ENCODE data around the gene GSTA5. TPM values are rescaled to one million over a fixed set of nuclear protein-coding genes. Genes with fewer than 3 reads are reported as not detected.
"Not testable (repeated sequence)": the region's sequence is repeated elsewhere in the genome, so short reads cannot be mapped to it uniquely, and the experiment has no call there.

GSTA5 gene
- total and polyA plus RNA-seq, 9 donors = not detected

DNA sequence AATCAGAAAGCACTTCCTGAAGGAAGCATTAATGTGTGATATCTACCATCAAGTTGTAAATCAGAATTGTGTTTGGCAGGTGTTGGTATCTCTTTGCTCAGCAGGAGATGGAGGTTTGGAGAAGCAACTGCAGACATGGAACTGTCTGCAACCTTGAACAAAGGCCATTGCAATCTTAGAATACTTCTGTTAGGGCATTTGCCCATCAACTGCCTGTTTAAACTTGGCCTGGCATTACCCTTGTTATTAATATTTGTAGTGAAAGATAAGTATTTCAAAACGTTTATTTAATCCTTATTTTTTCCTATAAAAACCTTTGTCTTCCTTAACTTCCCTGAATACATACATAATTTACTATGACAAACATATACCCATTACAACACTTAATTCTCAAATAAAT, 14.1 kb downstream of the GSTA5 start:
- H3K27ac ChIP-seq = no peak overlapping the region
- no peak overlapping the region for H3K4me3 ChIP-seq
- no peak for TF ChIP-seq POLR2A (IDR thresholded peaks at IDR 0.05)
- TF ChIP-seq, protein P1, sequence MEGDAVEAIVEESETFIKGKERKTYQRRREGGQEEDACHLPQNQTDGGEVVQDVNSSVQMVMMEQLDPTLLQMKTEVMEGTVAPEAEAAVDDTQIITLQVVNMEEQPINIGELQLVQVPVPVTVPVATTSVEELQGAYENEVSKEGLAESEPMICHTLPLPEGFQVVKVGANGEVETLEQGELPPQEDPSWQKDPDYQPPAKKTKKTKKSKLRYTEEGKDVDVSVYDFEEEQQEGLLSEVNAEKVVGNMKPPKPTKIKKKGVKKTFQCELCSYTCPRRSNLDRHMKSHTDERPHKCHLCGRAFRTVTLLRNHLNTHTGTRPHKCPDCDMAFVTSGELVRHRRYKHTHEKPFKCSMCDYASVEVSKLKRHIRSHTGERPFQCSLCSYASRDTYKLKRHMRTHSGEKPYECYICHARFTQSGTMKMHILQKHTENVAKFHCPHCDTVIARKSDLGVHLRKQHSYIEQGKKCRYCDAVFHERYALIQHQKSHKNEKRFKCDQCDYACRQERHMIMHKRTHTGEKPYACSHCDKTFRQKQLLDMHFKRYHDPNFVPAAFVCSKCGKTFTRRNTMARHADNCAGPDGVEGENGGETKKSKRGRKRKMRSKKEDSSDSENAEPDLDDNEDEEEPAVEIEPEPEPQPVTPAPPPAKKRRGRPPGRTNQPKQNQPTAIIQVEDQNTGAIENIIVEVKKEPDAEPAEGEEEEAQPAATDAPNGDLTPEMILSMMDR (IDR thresholded peaks at IDR 0.05) = no peak
- 2 to 14% (median 4%) methylated on average over 1 of the region's 1 CpG for WGBS, 3 donors
- no peaks in the 10 kb centered on the region for H3K36me3 ChIP-seq
- H3K9me3 ChIP-seq = no peaks in the 10 kb centered on the region
- no peaks in the 10 kb centered on the region for H3K27me3 ChIP-seq
- DNase-seq = no peak
- H3K4me1 ChIP-seq (ENCODE audit: insufficient read depth) = no peaks in the 10 kb centered on the region
- intact Hi-C loops (cut with DNase I) = loop anchor here in 1 of 4 donors (5.0 kb wide), 1 partner anchor 39 kb away; no protein-coding TSS in a partner anchor

DNA sequence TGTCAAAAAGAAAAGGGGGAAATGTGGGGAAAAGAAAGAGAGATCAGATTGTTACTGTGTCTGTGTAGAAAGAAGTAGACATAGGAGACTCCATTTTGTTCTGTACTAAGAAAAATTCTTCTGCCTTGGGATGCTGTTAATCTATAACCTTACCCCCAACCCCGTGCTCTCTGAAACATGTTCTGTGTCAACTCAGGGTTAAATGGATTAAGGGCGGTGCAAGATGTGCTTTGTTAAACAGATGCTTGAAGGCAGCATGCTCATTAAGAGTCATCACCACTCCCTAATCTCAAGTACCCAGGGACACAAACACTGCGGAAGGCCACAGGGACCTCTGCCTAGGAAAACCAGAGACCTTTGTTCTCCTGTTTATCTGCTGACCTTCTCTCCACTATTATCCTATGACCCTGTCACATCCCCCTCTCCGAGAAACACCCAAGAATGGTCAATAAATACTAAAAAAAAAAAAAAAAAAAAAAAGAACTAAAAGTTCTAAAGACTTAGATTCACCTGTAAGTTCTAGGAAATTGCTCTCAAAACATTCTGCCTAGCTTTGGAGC, 14.6 kb downstream of the GSTA5 start:
- intact Hi-C loops (cut with DNase I) = loop anchor here in 2 of 4 donors (2.0 to 5.0 kb wide), 2 partner anchors 39 kb away; no protein-coding TSS in a partner anchor
- H3K4me1 ChIP-seq (ENCODE audit: insufficient read depth); H3K27ac ChIP-seq; H3K27me3 ChIP-seq; H3K36me3 ChIP-seq; H3K4me3 ChIP-seq; DNase-seq; H3K9me3 ChIP-seq: not testable (repeated sequence)
- WGBS, 3 donors = 71 to 90% (median 85%) methylated on average over 4 of the region's 4 CpGs

DNA sequence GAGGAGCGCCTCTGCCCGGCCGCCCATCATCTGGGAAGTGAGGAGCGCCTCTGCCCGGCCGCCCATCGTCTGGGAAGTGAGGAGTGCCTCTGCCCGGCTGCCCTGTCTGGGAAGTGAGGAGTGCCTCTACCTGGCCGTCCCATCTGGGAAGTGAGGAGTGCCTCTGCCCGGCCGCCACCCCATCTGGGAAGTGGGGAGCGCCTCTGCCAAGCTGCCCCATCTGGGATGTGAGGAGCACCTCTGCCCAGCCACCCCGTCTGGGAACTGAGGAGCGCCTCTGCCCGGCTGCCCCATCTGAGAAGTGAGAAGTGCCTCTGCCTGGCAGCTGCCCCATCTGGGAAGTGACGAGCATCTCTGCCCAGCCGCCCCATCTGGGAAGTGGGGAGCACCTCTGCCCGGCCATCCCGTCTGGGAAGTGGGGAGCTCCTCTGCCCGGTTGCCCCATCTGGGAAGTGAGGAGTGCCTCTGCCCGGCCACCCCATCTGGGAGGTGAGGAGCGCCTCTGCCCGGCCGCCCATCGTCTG, 15.3 kb downstream of the GSTA5 start:
- H3K4me1 ChIP-seq (ENCODE audit: insufficient read depth); DNase-seq; H3K36me3 ChIP-seq; H3K27me3 ChIP-seq; H3K27ac ChIP-seq; H3K4me3 ChIP-seq; H3K9me3 ChIP-seq: not testable (repeated sequence)
- 94 to 96% (median 96%) methylated on average over 25 of the region's 25 CpGs for WGBS, 3 donors
- intact Hi-C loops (cut with DNase I) = loop anchor here in 2 of 4 donors (2.0 to 5.0 kb wide), 2 partner anchors 38 to 39 kb away; no protein-coding TSS in a partner anchor

DNA sequence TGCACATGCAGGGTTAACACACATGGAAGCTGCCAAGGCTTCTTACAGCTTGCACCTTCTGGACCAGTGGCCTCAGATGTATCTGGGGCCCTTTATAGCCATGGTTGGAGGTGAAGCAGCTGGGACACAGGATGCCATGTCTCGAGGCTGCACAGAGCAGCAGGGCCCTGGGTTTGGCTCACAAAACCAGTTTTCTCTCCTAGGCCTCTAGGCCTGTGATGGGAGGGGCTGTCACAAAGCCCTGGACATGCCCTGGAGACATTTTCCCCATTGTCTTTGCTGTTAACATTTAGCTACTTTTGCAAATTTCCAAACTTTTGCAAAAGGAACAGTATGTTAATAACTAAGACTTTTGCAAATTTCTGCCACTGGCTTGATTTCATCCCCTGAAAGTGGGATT, 18.8 kb downstream of the GSTA5 start:
- DNase-seq = no peak
- Histone ChIP-seq H3K9me3 (no peaks in the 10 kb centered on the region), H3K4me3 (no peak overlapping the region), H3K4me1 (ENCODE audit: insufficient read depth) (no peaks in the 10 kb centered on the region), H3K27ac (no peak overlapping the region), H3K27me3 (no peaks in the 10 kb centered on the region), H3K36me3 (no peaks in the 10 kb centered on the region)
- intact Hi-C loops (cut with DNase I) = no loop called here
- 64 to 84% (median 83%) methylated on average over 1 of the region's 1 CpG for WGBS, 3 donors
- TF ChIP-seq, protein P1 (IDR thresholded peaks at IDR 0.05) = no peak
- TF ChIP-seq POLR2A (IDR thresholded peaks at IDR 0.05) = no peak
- no peak for TF ChIP-seq EP300 (IDR thresholded peaks at IDR 0.05)

DNA sequence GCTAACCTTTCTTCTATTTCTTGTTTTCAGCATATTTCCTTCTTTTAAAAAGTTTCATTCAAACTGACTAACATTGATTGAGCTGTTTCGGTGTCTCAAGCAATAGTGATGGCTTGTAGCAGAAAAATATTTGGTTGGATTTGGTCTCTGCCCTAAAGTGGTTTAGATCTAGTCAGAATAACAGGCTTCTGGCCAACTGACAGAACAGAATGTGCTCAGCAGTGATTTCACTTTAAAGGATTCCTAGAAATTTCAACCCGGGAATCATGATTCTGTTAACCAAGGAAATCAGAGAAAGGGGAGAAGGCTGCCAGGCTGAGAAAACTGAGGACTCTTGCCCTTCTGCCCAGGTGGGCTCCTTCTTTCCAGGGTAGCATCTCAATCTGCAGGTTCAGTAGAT, 20.4 kb downstream of the GSTA5 start:
- DNase-seq = no peak
- Histone ChIP-seq H3K9me3 (no peaks in the 10 kb centered on the region), H3K27ac (no peak overlapping the region), H3K4me3 (no peak overlapping the region), H3K36me3 (no peaks in the 10 kb centered on the region), H3K27me3 (no peaks in the 10 kb centered on the region), H3K4me1 (ENCODE audit: insufficient read depth) (no peaks in the 10 kb centered on the region)
- 40 to 52% (median 49%) methylated on average over 2 of the region's 2 CpGs for WGBS, 3 donors
- intact Hi-C loops (cut with DNase I) = no loop called here
- TF ChIP-seq EP300 (IDR thresholded peaks at IDR 0.05) (no peak), POLR2A (IDR thresholded peaks at IDR 0.05) (no peak)
- TF ChIP-seq, protein P1 (IDR thresholded peaks at IDR 0.05) = no peak

Data from ovary (tissue), 9 donors.